WTC11 (cell line): ENCODE measurements around the gene DAD1. TPM values are rescaled to one million over a fixed set of nuclear protein-coding genes. Genes with fewer than 3 reads are reported as not detected.

Source experiments
- ATAC-seq: fragments of 200-7000 bp; cut with Tn5 transposase; 2 replicates; pipeline ENCODE4 v1.10.0; 2021; ENCODE audit warnings: mild to moderate bottlenecking, moderate library complexity
- CTCF ChIA-PET: fragments of 300-600 bp; sonication (Branson Sonifier 250); formaldehyde crosslinking; loops from one replicate; lab custom pipeline; 2021; ENCODE audit warnings: antibody characterized with exemption; lab: Charles Lee
- POLR2A ChIA-PET: fragments of 350-600 bp; sonication (Branson Sonifier 250); formaldehyde crosslinking; loops from one replicate; lab custom pipeline; 2021; ENCODE audit warnings: antibody characterized with exemption; lab: Charles Lee
- DNase-seq: peaks from one replicate; pipeline ENCODE4 v3.0.0; 2021; ENCODE audit warnings: low spot score
- H3K27ac Mint-ChIP-seq: 2 replicates; pipeline ENCODE4 v1.8.0; 2021; ENCODE audit warnings: mixed read lengths
- H3K27me3 Mint-ChIP-seq: 2 replicates; pipeline ENCODE4 v1.8.0; 2021; ENCODE audit warnings: low read depth, mild to moderate bottlenecking, moderate library complexity, mixed read lengths
- H3K36me3 Mint-ChIP-seq: 2 replicates; pipeline ENCODE4 v1.8.0; 2021; ENCODE audit warnings: mixed read lengths
- H3K4me1 Mint-ChIP-seq: 2 replicates; pipeline ENCODE4 v1.8.0; 2022; ENCODE audit warnings: mixed read lengths
- H3K4me3 Mint-ChIP-seq: 2 replicates; pipeline ENCODE4 v1.8.0; 2021; ENCODE audit warnings: mild to moderate bottlenecking, moderate library complexity, mixed read lengths
- H3K9me3 Mint-ChIP-seq: 2 replicates; pipeline ENCODE4 v1.8.0; 2021; ENCODE audit warnings: mixed read lengths
- ESRRA ChIP-seq: sonication (generic); formaldehyde crosslinking; IDR thresholded peaks from 2 replicates; pipeline ENCODE4 v1.8.1; 2022; ENCODE audit warnings: mild to moderate bottlenecking, missing genetic modification reagents, borderline replicate concordance
- FOXP1 ChIP-seq: sonication (generic); formaldehyde crosslinking; IDR thresholded peaks from 2 replicates; pipeline ENCODE4 v1.8.0; 2022; ENCODE audit warnings: missing genetic modification reagents, mild to moderate bottlenecking, moderate library complexity, borderline replicate concordance
- GABPB1 ChIP-seq: sonication (generic); formaldehyde crosslinking; IDR thresholded peaks from 2 replicates; pipeline ENCODE4 v1.8.1; 2023; ENCODE audit warnings: mild to moderate bottlenecking, missing genetic modification reagents
- JUN ChIP-seq: sonication (generic); formaldehyde crosslinking; IDR thresholded peaks from 2 replicates; pipeline ENCODE4 v1.8.0; 2023; ENCODE audit warnings: mild to moderate bottlenecking, missing genetic modification reagents
- MYBL2 ChIP-seq: sonication (generic); formaldehyde crosslinking; IDR thresholded peaks from 2 replicates; pipeline ENCODE4 v1.8.1; 2023; ENCODE audit warnings: mild to moderate bottlenecking, moderate library complexity, missing genetic modification reagents
- NR1H2 ChIP-seq: sonication (generic); formaldehyde crosslinking; IDR thresholded peaks from 2 replicates; pipeline ENCODE4 v1.9.0; 2021; ENCODE audit warnings: mild to moderate bottlenecking, moderate library complexity, missing genetic modification reagents
- OVOL2 ChIP-seq: fragments of 250-450 bp; sonication (Bioruptor Pico); IDR thresholded peaks from 2 replicates; pipeline ENCODE4 v1.9.0; 2021; ENCODE audit warnings: mild to moderate bottlenecking, borderline replicate concordance
- SMAD3 ChIP-seq: sonication (generic); formaldehyde crosslinking; IDR thresholded peaks from 2 replicates; pipeline ENCODE4 v1.8.0; 2022; ENCODE audit warnings: missing genetic modification reagents, mild to moderate bottlenecking, borderline replicate concordance
- ZBTB21 ChIP-seq: sonication (generic); formaldehyde crosslinking; IDR thresholded peaks from 2 replicates; pipeline ENCODE4 v1.8.1; 2023; ENCODE audit warnings: mild to moderate bottlenecking, missing genetic modification reagents, borderline replicate concordance
- ZNF138 ChIP-seq: sonication (generic); formaldehyde crosslinking; conservative IDR thresholded peaks from 2 replicates; pipeline ENCODE4 v1.8.1; 2022; ENCODE audit warnings: mild to moderate bottlenecking, moderate library complexity, missing genetic modification reagents
- ZNF219 ChIP-seq: sonication (generic); formaldehyde crosslinking; IDR thresholded peaks from 2 replicates; pipeline ENCODE4 v1.8.0; 2023; ENCODE audit warnings: missing genetic modification reagents, mild to moderate bottlenecking, borderline replicate concordance
- ZNF416 ChIP-seq: fragments of 250-450 bp; sonication (Bioruptor Pico); IDR thresholded peaks from 2 replicates; pipeline ENCODE4 v1.9.0; 2021; ENCODE audit warnings: mild to moderate bottlenecking, inconsistent platforms
- total RNA-seq: library from RNA; stranded (reverse); gene quantifications from 3 replicates; pipeline ENCODE4 v1.2.3, GENCODE V29; 2021
- TF ChIP-seq, protein P1 (sequence below): sonication (generic); formaldehyde crosslinking; IDR thresholded peaks from 2 replicates; pipeline ENCODE4 v1.8.0; 2023; ENCODE audit warnings: missing genetic modification reagents
- TF ChIP-seq, protein P2 (sequence below): sonication (generic); formaldehyde crosslinking; conservative IDR thresholded peaks from 2 replicates; pipeline ENCODE4 v1.8.1; 2023; ENCODE audit warnings: mild to moderate bottlenecking, low read depth, missing genetic modification reagents, moderate library complexity
- TF ChIP-seq, protein P3 (sequence below): fragments of 250-450 bp; sonication (Bioruptor Pico); IDR thresholded peaks from 2 replicates; pipeline ENCODE4 v1.9.0; 2021; ENCODE audit warnings: mild to moderate bottlenecking
- TF ChIP-seq, protein P4 (sequence below): fragments of 250-450 bp; sonication (Bioruptor Pico); conservative IDR thresholded peaks from 2 replicates; pipeline ENCODE4 v1.9.0; 2021; ENCODE audit warnings: mild to moderate bottlenecking
- TF ChIP-seq, protein P5 (sequence below): sonication (generic); formaldehyde crosslinking; IDR thresholded peaks from 2 replicates; pipeline ENCODE4 v1.8.1; 2022; ENCODE audit warnings: missing genetic modification reagents, borderline replicate concordance
- TF ChIP-seq, protein P6 (sequence below): sonication (generic); formaldehyde crosslinking; IDR thresholded peaks from 2 replicates; pipeline ENCODE4 v1.8.1; 2022; ENCODE audit warnings: low read depth, missing genetic modification reagents, borderline replicate concordance
- TF ChIP-seq, protein P7 (sequence below): fragments of 250-450 bp; sonication (Bioruptor Pico); IDR thresholded peaks from 2 replicates; pipeline ENCODE4 v1.9.0; 2021; ENCODE audit warnings: mild to moderate bottlenecking, borderline replicate concordance

Gene DAD1
- total RNA-seq, 1 experiment from 2014 or later, result 125 TPM

DNA sequence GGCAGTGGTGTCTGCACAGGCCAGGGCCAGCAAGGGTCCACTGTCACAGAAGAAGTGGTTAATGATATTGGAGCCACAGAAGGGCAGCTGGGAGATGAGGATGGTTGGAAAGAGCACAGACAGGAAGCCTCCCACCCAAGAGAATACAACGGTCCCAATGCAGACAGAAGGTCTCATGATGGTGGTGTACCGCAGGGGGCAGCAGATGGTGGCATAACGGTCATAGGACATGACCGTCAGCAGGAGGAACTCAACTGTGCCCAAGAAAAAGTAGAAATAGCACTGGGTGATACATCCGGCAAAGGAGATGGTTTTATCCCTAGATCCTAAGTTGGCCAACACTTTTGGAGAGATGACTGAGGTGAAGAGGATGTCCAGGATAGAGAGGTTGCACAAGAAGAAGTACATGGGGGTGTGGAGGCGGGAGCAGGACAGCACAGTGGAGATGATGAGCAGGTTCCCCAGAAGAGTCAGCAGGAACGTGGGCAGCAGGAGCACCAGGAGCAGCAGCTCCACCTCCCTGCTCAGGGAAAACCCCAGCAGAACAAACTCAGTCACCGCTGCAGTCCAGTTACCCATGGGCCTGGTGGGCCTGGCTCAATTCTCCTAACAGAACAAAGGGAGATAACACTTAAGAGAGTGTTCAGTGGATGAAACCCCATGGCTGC lies 45.3 kb upstream of the DAD1 start:
- peaks cover 62% of the 10 kb centered on the region for H3K9me3 Mint-ChIP-seq
- CTCF ChIA-PET, result interaction anchor here (0.8 to 1.1 kb wide), 2 partner anchors 19 to 64 kb away, joined by 3 read pairs; no protein-coding TSS in a partner anchor
- no peak overlapping the region for H3K4me3 Mint-ChIP-seq

More for the DNA sequence above, 45.3 kb upstream of the DAD1 start:
- POLR2A ChIA-PET, result no interaction called here
- Mint-ChIP-seq H3K27ac (no peak overlapping the region), H3K36me3 (peaks cover 39% of the 10 kb centered on the region), H3K4me1 (no peaks in the 10 kb centered on the region), H3K27me3 (peaks cover 10% of the 10 kb centered on the region)
- TF ChIP-seq, protein P1, sequence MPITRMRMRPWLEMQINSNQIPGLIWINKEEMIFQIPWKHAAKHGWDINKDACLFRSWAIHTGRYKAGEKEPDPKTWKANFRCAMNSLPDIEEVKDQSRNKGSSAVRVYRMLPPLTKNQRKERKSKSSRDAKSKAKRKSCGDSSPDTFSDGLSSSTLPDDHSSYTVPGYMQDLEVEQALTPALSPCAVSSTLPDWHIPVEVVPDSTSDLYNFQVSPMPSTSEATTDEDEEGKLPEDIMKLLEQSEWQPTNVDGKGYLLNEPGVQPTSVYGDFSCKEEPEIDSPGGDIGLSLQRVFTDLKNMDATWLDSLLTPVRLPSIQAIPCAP, result no peak
- TF ChIP-seq, protein P2, sequence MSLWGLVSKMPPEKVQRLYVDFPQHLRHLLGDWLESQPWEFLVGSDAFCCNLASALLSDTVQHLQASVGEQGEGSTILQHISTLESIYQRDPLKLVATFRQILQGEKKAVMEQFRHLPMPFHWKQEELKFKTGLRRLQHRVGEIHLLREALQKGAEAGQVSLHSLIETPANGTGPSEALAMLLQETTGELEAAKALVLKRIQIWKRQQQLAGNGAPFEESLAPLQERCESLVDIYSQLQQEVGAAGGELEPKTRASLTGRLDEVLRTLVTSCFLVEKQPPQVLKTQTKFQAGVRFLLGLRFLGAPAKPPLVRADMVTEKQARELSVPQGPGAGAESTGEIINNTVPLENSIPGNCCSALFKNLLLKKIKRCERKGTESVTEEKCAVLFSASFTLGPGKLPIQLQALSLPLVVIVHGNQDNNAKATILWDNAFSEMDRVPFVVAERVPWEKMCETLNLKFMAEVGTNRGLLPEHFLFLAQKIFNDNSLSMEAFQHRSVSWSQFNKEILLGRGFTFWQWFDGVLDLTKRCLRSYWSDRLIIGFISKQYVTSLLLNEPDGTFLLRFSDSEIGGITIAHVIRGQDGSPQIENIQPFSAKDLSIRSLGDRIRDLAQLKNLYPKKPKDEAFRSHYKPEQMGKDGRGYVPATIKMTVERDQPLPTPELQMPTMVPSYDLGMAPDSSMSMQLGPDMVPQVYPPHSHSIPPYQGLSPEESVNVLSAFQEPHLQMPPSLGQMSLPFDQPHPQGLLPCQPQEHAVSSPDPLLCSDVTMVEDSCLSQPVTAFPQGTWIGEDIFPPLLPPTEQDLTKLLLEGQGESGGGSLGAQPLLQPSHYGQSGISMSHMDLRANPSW, result no peak
- TF ChIP-seq, protein P3, sequence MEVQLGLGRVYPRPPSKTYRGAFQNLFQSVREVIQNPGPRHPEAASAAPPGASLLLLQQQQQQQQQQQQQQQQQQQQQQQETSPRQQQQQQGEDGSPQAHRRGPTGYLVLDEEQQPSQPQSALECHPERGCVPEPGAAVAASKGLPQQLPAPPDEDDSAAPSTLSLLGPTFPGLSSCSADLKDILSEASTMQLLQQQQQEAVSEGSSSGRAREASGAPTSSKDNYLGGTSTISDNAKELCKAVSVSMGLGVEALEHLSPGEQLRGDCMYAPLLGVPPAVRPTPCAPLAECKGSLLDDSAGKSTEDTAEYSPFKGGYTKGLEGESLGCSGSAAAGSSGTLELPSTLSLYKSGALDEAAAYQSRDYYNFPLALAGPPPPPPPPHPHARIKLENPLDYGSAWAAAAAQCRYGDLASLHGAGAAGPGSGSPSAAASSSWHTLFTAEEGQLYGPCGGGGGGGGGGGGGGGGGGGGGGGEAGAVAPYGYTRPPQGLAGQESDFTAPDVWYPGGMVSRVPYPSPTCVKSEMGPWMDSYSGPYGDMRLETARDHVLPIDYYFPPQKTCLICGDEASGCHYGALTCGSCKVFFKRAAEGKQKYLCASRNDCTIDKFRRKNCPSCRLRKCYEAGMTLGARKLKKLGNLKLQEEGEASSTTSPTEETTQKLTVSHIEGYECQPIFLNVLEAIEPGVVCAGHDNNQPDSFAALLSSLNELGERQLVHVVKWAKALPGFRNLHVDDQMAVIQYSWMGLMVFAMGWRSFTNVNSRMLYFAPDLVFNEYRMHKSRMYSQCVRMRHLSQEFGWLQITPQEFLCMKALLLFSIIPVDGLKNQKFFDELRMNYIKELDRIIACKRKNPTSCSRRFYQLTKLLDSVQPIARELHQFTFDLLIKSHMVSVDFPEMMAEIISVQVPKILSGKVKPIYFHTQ (CRISPR knock-in tag), result no peak
- TF ChIP-seq NR1H2, result no peak
- TF ChIP-seq, protein P4, sequence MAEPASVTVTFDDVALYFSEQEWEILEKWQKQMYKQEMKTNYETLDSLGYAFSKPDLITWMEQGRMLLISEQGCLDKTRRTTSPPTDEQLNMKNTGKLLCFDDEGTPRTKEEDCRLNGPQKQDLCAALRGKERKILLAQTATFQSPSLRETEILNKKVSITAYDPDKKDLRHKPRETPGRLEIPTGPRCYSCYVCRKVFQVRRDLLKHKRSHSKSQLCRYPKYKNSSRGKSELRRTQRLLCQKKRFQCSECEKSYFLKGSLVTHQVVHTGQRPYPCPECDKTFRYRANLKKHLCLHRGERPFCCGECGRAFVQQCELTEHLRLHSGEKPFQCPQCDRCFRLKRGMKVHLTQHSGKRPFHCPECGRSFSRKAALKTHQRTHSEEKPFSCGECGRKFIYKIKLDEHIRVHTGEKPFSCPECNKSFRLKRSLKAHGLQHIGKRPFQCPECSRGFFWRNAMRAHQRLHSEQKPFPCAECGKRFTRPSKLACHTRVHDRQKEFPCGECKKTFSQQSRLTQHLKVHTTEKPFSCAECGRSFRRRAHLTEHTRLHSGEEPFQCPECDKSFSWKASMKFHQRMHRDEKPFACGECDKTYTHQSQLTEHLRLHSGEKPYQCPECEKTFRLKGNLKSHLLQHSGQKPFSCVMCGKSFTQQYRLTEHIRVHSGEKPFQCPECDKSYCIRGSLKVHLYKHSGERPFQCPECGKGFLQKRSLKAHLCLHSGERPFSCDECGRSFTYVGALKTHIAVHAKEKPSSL, result no peak
- TF ChIP-seq, protein P5, sequence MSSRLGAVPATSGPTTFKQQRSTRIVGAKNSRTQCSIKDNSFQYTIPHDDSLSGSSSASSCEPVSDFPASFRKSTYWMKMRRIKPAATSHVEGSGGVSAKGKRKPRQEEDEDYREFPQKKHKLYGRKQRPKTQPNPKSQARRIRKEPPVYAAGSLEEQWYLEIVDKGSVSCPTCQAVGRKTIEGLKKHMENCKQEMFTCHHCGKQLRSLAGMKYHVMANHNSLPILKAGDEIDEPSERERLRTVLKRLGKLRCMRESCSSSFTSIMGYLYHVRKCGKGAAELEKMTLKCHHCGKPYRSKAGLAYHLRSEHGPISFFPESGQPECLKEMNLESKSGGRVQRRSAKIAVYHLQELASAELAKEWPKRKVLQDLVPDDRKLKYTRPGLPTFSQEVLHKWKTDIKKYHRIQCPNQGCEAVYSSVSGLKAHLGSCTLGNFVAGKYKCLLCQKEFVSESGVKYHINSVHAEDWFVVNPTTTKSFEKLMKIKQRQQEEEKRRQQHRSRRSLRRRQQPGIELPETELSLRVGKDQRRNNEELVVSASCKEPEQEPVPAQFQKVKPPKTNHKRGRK, result no peak
- no peak for TF ChIP-seq ESRRA (CRISPR knock-in tag)
- no peak for TF ChIP-seq GABPB1 (CRISPR knock-in tag)
- no peak for TF ChIP-seq SMAD3
- TF ChIP-seq FOXP1 (CRISPR knock-in tag), result no peak
- TF ChIP-seq MYBL2, result no peak
- no peak for TF ChIP-seq OVOL2
- no peak for TF ChIP-seq ZNF219 (CRISPR knock-in tag)
- TF ChIP-seq, protein P6, sequence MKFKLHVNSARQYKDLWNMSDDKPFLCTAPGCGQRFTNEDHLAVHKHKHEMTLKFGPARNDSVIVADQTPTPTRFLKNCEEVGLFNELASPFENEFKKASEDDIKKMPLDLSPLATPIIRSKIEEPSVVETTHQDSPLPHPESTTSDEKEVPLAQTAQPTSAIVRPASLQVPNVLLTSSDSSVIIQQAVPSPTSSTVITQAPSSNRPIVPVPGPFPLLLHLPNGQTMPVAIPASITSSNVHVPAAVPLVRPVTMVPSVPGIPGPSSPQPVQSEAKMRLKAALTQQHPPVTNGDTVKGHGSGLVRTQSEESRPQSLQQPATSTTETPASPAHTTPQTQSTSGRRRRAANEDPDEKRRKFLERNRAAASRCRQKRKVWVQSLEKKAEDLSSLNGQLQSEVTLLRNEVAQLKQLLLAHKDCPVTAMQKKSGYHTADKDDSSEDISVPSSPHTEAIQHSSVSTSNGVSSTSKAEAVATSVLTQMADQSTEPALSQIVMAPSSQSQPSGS, result no peak
- TF ChIP-seq, protein P7, sequence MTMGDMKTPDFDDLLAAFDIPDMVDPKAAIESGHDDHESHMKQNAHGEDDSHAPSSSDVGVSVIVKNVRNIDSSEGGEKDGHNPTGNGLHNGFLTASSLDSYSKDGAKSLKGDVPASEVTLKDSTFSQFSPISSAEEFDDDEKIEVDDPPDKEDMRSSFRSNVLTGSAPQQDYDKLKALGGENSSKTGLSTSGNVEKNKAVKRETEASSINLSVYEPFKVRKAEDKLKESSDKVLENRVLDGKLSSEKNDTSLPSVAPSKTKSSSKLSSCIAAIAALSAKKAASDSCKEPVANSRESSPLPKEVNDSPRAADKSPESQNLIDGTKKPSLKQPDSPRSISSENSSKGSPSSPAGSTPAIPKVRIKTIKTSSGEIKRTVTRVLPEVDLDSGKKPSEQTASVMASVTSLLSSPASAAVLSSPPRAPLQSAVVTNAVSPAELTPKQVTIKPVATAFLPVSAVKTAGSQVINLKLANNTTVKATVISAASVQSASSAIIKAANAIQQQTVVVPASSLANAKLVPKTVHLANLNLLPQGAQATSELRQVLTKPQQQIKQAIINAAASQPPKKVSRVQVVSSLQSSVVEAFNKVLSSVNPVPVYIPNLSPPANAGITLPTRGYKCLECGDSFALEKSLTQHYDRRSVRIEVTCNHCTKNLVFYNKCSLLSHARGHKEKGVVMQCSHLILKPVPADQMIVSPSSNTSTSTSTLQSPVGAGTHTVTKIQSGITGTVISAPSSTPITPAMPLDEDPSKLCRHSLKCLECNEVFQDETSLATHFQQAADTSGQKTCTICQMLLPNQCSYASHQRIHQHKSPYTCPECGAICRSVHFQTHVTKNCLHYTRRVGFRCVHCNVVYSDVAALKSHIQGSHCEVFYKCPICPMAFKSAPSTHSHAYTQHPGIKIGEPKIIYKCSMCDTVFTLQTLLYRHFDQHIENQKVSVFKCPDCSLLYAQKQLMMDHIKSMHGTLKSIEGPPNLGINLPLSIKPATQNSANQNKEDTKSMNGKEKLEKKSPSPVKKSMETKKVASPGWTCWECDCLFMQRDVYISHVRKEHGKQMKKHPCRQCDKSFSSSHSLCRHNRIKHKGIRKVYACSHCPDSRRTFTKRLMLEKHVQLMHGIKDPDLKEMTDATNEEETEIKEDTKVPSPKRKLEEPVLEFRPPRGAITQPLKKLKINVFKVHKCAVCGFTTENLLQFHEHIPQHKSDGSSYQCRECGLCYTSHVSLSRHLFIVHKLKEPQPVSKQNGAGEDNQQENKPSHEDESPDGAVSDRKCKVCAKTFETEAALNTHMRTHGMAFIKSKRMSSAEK, result no peak
- no peak for TF ChIP-seq JUN (CRISPR knock-in tag)
- no peak for TF ChIP-seq ZBTB21
- TF ChIP-seq ZNF416, result no peak
- no peak for TF ChIP-seq ZNF138
- ATAC-seq, result no peak
- no peak for DNase-seq
